ENCODE measurements around the gene DUSP15.

DUSP15 gene

DNA sequence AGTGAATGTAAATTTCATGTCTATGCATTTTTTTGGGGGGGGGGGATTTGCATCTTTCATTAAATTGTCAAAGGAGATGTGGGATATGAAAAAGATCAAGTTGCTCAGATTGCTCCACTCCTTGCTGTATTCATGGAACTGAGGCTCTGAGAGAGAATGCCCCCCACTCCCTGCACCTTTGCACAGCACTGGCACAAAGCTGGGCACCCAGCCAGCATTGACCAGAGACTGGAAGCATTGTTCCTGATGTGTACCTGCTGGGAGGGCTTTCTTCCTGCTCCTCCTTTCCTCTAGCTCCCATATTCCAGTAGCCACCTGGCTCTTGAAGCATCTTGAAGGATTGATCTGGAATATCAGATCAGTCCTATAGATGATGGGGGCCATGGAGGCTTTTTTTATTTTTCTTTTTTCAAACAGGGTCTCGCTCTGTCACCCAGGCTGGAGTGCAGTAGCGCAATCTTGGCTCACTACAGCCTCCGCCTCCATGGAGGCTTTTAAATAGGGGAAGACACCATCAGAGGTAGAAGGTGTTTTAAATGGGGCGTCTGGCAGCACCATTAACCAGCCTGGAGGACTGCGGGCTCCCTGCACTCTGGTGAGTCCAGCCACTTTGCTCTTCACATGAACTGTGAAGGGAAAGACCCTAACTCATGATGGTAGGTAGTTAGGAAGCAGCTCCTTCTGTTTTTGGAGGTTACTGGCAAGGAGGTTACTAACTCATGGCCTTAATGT, 10.9 kb downstream of the DUSP15 start:
- no peak for ATAC-seq
- no peak for TF ChIP-seq TOX (CRISPR knock-in tag; IDR thresholded peaks at IDR 0.05; ENCODE audit: borderline replicate concordance)

GRCh38 chr20:31858760-31859083, 11.6 kb downstream of the DUSP15 start:
- no peak for TF ChIP-seq POU6F1 (CRISPR knock-in tag; IDR thresholded peaks at IDR 0.05; ENCODE audit: borderline replicate concordance, low read depth)
- TF ChIP-seq CSDC2 (CRISPR knock-in tag; IDR thresholded peaks at IDR 0.05), result no peak
- no peak for TF ChIP-seq ISL1 (CRISPR knock-in tag; IDR thresholded peaks at IDR 0.05)
- no peak for TF ChIP-seq SNAI2 (CRISPR knock-in tag; IDR thresholded peaks at IDR 0.05)
- no peak for TF ChIP-seq GLIS3 (CRISPR knock-in tag; IDR thresholded peaks at IDR 0.05)
- no peak for ATAC-seq

- TF ChIP-seq POU6F1 (CRISPR knock-in tag; IDR thresholded peaks at IDR 0.05; ENCODE audit: borderline replicate concordance, low read depth) (no peak), ZFP3 (CRISPR knock-in tag; IDR thresholded peaks at IDR 0.05) (no peak), ISL1 (CRISPR knock-in tag; IDR thresholded peaks at IDR 0.05) (no peak), OSR1 (CRISPR knock-in tag; IDR thresholded peaks at IDR 0.05) (no peak), PATZ1 (CRISPR knock-in tag; IDR thresholded peaks at IDR 0.05; ENCODE audit: borderline replicate concordance) (no peak), CSDC2 (CRISPR knock-in tag; IDR thresholded peaks at IDR 0.05) (no peak)
- ATAC-seq, result no peak
Observed at GRCh38 chr20:31857861-31858759, 12.2 kb downstream of the DUSP15 start.

DNA sequence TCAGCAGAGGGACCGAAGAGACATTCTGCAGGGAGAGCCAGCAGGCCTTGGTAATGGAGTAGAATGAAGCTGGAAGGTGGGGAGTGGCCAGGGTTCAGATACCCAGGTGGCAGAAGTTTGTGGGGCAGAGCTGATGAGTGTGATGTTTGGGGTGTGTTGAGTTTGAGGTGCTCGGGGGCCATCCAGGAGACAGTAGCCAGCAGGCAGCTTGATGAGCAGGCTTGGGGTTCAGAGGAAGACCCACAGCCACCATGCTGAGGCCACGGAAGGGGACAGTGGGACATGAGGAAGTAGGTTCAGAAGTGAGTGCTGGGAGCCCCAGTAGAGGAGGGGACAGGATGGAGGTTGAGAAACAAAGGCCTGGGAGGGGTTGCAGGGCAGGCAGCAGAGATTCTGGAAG, 13.8 kb downstream of the DUSP15 start:
- TF ChIP-seq POU6F1 (CRISPR knock-in tag; IDR thresholded peaks at IDR 0.05; ENCODE audit: borderline replicate concordance, low read depth) (no peak), CSDC2 (CRISPR knock-in tag; IDR thresholded peaks at IDR 0.05) (no peak), ZC3H10 (CRISPR knock-in tag; IDR thresholded peaks at IDR 0.05) (no peak), PPARA (CRISPR knock-in tag; IDR thresholded peaks at IDR 0.05; ENCODE audit: borderline replicate concordance) (no peak)
- TF ChIP-seq, protein P1, sequence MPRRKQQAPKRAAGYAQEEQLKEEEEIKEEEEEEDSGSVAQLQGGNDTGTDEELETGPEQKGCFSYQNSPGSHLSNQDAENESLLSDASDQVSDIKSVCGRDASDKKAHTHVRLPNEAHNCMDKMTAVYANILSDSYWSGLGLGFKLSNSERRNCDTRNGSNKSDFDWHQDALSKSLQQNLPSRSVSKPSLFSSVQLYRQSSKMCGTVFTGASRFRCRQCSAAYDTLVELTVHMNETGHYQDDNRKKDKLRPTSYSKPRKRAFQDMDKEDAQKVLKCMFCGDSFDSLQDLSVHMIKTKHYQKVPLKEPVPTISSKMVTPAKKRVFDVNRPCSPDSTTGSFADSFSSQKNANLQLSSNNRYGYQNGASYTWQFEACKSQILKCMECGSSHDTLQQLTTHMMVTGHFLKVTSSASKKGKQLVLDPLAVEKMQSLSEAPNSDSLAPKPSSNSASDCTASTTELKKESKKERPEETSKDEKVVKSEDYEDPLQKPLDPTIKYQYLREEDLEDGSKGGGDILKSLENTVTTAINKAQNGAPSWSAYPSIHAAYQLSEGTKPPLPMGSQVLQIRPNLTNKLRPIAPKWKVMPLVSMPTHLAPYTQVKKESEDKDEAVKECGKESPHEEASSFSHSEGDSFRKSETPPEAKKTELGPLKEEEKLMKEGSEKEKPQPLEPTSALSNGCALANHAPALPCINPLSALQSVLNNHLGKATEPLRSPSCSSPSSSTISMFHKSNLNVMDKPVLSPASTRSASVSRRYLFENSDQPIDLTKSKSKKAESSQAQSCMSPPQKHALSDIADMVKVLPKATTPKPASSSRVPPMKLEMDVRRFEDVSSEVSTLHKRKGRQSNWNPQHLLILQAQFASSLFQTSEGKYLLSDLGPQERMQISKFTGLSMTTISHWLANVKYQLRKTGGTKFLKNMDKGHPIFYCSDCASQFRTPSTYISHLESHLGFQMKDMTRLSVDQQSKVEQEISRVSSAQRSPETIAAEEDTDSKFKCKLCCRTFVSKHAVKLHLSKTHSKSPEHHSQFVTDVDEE (CRISPR knock-in tag; IDR thresholded peaks at IDR 0.05), result no peak
- no peak for ATAC-seq

GRCh38 chr20:31853481-31853880, 16.8 kb downstream of the DUSP15 start:
- no peak for ATAC-seq
- TF ChIP-seq PATZ1 (CRISPR knock-in tag; IDR thresholded peaks at IDR 0.05; ENCODE audit: borderline replicate concordance) (no peak), ZNF70 (CRISPR knock-in tag; IDR thresholded peaks at IDR 0.05) (no peak), PPARA (CRISPR knock-in tag; IDR thresholded peaks at IDR 0.05; ENCODE audit: borderline replicate concordance) (no peak), ZFP30 (CRISPR knock-in tag; IDR thresholded peaks at IDR 0.05) (no peak), ARNTL (CRISPR knock-in tag; IDR thresholded peaks at IDR 0.05; ENCODE audit: borderline replicate concordance, low read depth) (no peak)

Data from SK-N-SH treated with all-trans-retinoic acid at 6 μM for 48 hours (cell line).